Measurements from ENCODE around the gene BMPR1B.

BMPR1B gene

GRCh38 chr4:95197353-95197752 lies 439.6 kb downstream of the BMPR1B start:
- Histone ChIP-seq H3K4me1 (ENCODE audit: control insufficient read depth, insufficient read depth, low read length) (no peaks in the 10 kb centered on the region), H3K36me3 (ENCODE audit: control insufficient read depth, insufficient read depth, low read length) (no peaks in the 10 kb centered on the region), H3K4me3 (ENCODE audit: insufficient read depth, low read depth, low read length) (no peak overlapping the region), H3K27ac (ENCODE audit: insufficient read depth, low read depth, low read length, poor library complexity, severe bottlenecking) (no peak overlapping the region), H3K27me3 (ENCODE audit: control insufficient read depth, insufficient read depth, low read length, poor library complexity, severe bottlenecking) (no peaks in the 10 kb centered on the region), H3K9me3 (ENCODE audit: control insufficient read depth, low read length) (no peaks in the 10 kb centered on the region)
- WGBS, 2 experiments, result 82 to 88% methylated on average over 6 of the region's 6 CpGs

- WGBS, 2 experiments, result 95 to 97% methylated on average over 7 of the region's 7 CpGs
- H3K36me3 ChIP-seq (ENCODE audit: control insufficient read depth, insufficient read depth, low read length), result no peaks in the 10 kb centered on the region
- no peak overlapping the region for H3K27ac ChIP-seq (ENCODE audit: insufficient read depth, low read depth, low read length, poor library complexity, severe bottlenecking)
- H3K27me3 ChIP-seq (ENCODE audit: control insufficient read depth, insufficient read depth, low read length, poor library complexity, severe bottlenecking), result no peaks in the 10 kb centered on the region
- no peaks in the 10 kb centered on the region for H3K4me1 ChIP-seq (ENCODE audit: control insufficient read depth, insufficient read depth, low read length)
- H3K9me3 ChIP-seq (ENCODE audit: control insufficient read depth, low read length), result no peaks in the 10 kb centered on the region
- H3K4me3 ChIP-seq (ENCODE audit: insufficient read depth, low read depth, low read length), result no peak overlapping the region
These were observed 441.2 kb downstream of the BMPR1B start for GRCh38 chr4:95198961-95199360.

GRCh38 chr4:95204267-95204844 lies 446.6 kb downstream of the BMPR1B start:
- no peaks in the 10 kb centered on the region for H3K36me3 ChIP-seq (ENCODE audit: control insufficient read depth, insufficient read depth, low read length)
- H3K4me3 ChIP-seq (ENCODE audit: insufficient read depth, low read depth, low read length), result no peak overlapping the region
- 80 to 86% methylated on average over 8 of the region's 8 CpGs for WGBS, 2 experiments
- H3K27me3 ChIP-seq (ENCODE audit: control insufficient read depth, insufficient read depth, low read length, poor library complexity, severe bottlenecking), result no peaks in the 10 kb centered on the region
- no peaks in the 10 kb centered on the region for H3K4me1 ChIP-seq (ENCODE audit: control insufficient read depth, insufficient read depth, low read length)
- H3K27ac ChIP-seq (ENCODE audit: insufficient read depth, low read depth, low read length, poor library complexity, severe bottlenecking), result no peak overlapping the region
- H3K9me3 ChIP-seq (ENCODE audit: control insufficient read depth, low read length), result no peaks in the 10 kb centered on the region

GRCh38 chr4:95204873-95205272 lies 447.1 kb downstream of the BMPR1B start:
- 54 to 55% methylated on average over 4 to 5 of the region's 5 CpGs for WGBS, 2 experiments
- no peak overlapping the region for H3K4me3 ChIP-seq (ENCODE audit: insufficient read depth, low read depth, low read length)
- H3K9me3 ChIP-seq (ENCODE audit: control insufficient read depth, low read length), result no peaks in the 10 kb centered on the region
- H3K27me3 ChIP-seq (ENCODE audit: control insufficient read depth, insufficient read depth, low read length, poor library complexity, severe bottlenecking), result no peaks in the 10 kb centered on the region
- H3K27ac ChIP-seq (ENCODE audit: insufficient read depth, low read depth, low read length, poor library complexity, severe bottlenecking), result no peak overlapping the region
- no peaks in the 10 kb centered on the region for H3K36me3 ChIP-seq (ENCODE audit: control insufficient read depth, insufficient read depth, low read length)
- H3K4me1 ChIP-seq (ENCODE audit: control insufficient read depth, insufficient read depth, low read length), result no peaks in the 10 kb centered on the region

All from ectodermal cell (in vitro differentiated cells).